Fibroblast of peridontal ligament (primary cell): ENCODE measurements around the gene OR56A1.

Source experiments
- DNase-seq: peaks from one replicate; pipeline ENCODE4 v3.0.0-alpha.2; 2010; ENCODE audit errors: extremely low read depth

The OR56A1 gene

GRCh38 chr11:5989203-5989602 lies 41.4 kb downstream of the OR56A1 start:
- DNase-seq, result no peak

DNA sequence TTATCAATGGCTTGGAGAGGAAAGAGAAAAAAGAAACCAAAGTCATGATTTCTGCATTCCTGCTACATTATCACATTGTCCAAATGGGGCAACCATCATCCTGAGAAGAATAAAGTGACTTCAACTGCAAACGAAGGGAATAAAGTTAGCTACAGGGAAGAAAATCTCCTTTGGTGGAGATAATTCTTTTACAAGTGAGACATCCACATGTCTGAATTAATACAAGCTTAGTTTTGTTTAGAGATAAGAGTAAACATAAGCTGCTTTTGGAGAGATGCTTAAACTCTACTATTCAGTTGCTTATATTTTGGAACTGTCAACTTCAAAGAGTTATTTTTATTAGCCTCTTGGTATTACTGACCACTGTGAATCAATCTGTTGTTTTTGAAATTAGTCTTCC lies 43.7 kb downstream of the OR56A1 start, which contains the start of gene OR52L1:
TSS of gene OR52L1 (minus strand) at position 101 of the 400 bp plus-strand sequence. CDS start at position 46, 55 bp downstream.
- DNase-seq, result no peak

GRCh38 chr11:5983443-5983842 lies 47.1 kb downstream of the OR56A1 start:
- no peak for DNase-seq

GRCh38 chr11:5973530-5973929 lies 57.0 kb downstream of the OR56A1 start:
- DNase-seq, result no peak
